Measurements from ENCODE around the gene DNM3. TPM values are rescaled to one million over a fixed set of nuclear protein-coding genes. Genes with fewer than 3 reads are reported as not detected.

The DNM3 gene
- total RNA-seq, 6 donors from 2014 or later: 7.1 to 30.4 (median 10.3) TPM

GRCh38 chr1:172221436-172221835, 380.1 kb downstream of the DNM3 start:
- Histone ChIP-seq H3K27me3 (no peaks in the 10 kb centered on the region), H3K9me3 (no peaks in the 10 kb centered on the region), H3K4me1 (no peaks in the 10 kb centered on the region), H3K36me3 (no peaks in the 10 kb centered on the region), H3K27ac (no peak overlapping the region), H3K4me3 (no peak overlapping the region)
- TF ChIP-seq POLR2AphosphoS5 (IDR thresholded peaks at IDR 0.05) (no peak), POLR2A (IDR thresholded peaks at IDR 0.05) (no peak)
- DNase-seq: no peak
- no peak for ATAC-seq (ENCODE audit: low FRiP score in 2 of 2)
- 88 to 91% methylated on average over 2 of the region's 2 CpGs for WGBS, 2 donors

GRCh38 chr1:172224871-172225270, 383.6 kb downstream of the DNM3 start:
- no peaks in the 10 kb centered on the region for H3K9me3 ChIP-seq
- no peak for DNase-seq
- TF ChIP-seq CTCF (IDR thresholded peaks at IDR 0.05) (no peak), POLR2A (IDR thresholded peaks at IDR 0.05) (no peak), EP300 (IDR thresholded peaks at IDR 0.05) (no peak), POLR2AphosphoS5 (IDR thresholded peaks at IDR 0.05) (no peak)
- H3K27ac ChIP-seq: no peak overlapping the region
- H3K36me3 ChIP-seq: no peaks in the 10 kb centered on the region
- no peak overlapping the region for H3K4me3 ChIP-seq
- WGBS, 2 donors: 83 to 88% methylated on average over 3 of the region's 3 CpGs
- no peak for ATAC-seq (ENCODE audit: low FRiP score in 2 of 2)
- no peaks in the 10 kb centered on the region for H3K4me1 ChIP-seq
- H3K27me3 ChIP-seq: no peaks in the 10 kb centered on the region

- Histone ChIP-seq H3K4me1 (no peaks in the 10 kb centered on the region), H3K9me3 (no peaks in the 10 kb centered on the region), H3K27ac (no peak overlapping the region), H3K27me3 (no peaks in the 10 kb centered on the region), H3K36me3 (no peaks in the 10 kb centered on the region), H3K4me3 (no peak overlapping the region)
- no peak for TF ChIP-seq EP300 (IDR thresholded peaks at IDR 0.05)
- no peak for TF ChIP-seq CTCF (IDR thresholded peaks at IDR 0.05)
- no peak for TF ChIP-seq POLR2AphosphoS5 (IDR thresholded peaks at IDR 0.05)
- no peak for TF ChIP-seq POLR2A (IDR thresholded peaks at IDR 0.05)
- DNase-seq: no peak
- no peak for ATAC-seq (ENCODE audit: low FRiP score in 2 of 2)
- 90 to 92% methylated on average over 1 of the region's 1 CpG for WGBS, 2 donors
These were observed 388.6 kb downstream of the DNM3 start for GRCh38 chr1:172229942-172230341.

- Histone ChIP-seq H3K36me3 (no peaks in the 10 kb centered on the region), H3K27ac (no peak overlapping the region), H3K4me3 (no peak overlapping the region), H3K9me3 (no peaks in the 10 kb centered on the region), H3K4me1 (no peaks in the 10 kb centered on the region), H3K27me3 (no peaks in the 10 kb centered on the region)
- ATAC-seq (ENCODE audit: low FRiP score in 2 of 2) (no peak), DNase-seq (no peak)
- TF ChIP-seq POLR2A (IDR thresholded peaks at IDR 0.05) (no peak), CTCF (IDR thresholded peaks at IDR 0.05) (no peak), EP300 (IDR thresholded peaks at IDR 0.05) (no peak), POLR2AphosphoS5 (IDR thresholded peaks at IDR 0.05) (no peak)
- WGBS, 2 donors: 75 to 77% methylated on average over 2 of the region's 2 CpGs
These were observed 389.2 kb downstream of the DNM3 start for GRCh38 chr1:172230526-172230925.

GRCh38 chr1:172236958-172237357, 395.7 kb downstream of the DNM3 start:
- Histone ChIP-seq H3K4me3 (no peak overlapping the region), H3K4me1 (peaks cover 0 to 9% (median 3%) of the 10 kb centered on the region in 4 donors), H3K9me3 (no peaks in the 10 kb centered on the region), H3K27me3 (no peaks in the 10 kb centered on the region), H3K27ac (no peak overlapping the region), H3K36me3 (no peaks in the 10 kb centered on the region)
- no peak for DNase-seq
- TF ChIP-seq EP300 (IDR thresholded peaks at IDR 0.05) (no peak), POLR2AphosphoS5 (IDR thresholded peaks at IDR 0.05) (no peak), POLR2A (IDR thresholded peaks at IDR 0.05) (no peak), CTCF (IDR thresholded peaks at IDR 0.05) (no peak)
- ATAC-seq (ENCODE audit: low FRiP score in 2 of 2): no peak
- WGBS, 2 donors: 96 to 98% methylated on average over 5 of the region's 5 CpGs
